GM12872 (cell line): ENCODE results near the gene HK1.

ENCODE experiments used
- TF ChIP-seq, protein P1 (sequence below): IDR thresholded peaks from 3 replicates; pipeline ENCODE4 v1.5.1; 2011; ENCODE audit warnings: low read depth, mild to moderate bottlenecking, low read length, moderate library complexity; ENCODE audit not compliant: insufficient read depth

HK1 gene

DNA sequence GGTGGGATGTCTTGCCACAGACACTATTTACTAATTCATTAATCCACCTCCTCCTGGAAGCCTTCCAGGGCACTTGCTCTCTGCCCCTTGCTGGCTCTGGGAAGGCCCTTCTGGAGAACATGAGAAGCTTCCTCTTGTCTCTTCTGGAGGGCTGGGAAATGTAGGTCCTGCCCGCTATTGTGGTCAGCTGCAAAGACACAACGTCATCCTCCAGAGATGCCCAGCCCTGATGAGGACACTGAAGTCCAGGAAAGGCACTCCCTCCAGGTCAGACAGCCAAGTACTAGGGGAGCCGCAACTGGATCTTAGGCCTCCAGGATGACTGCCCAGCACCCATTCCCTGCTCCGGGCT is 148.1 kb downstream of the HK1 start:
- TF ChIP-seq, protein P1, sequence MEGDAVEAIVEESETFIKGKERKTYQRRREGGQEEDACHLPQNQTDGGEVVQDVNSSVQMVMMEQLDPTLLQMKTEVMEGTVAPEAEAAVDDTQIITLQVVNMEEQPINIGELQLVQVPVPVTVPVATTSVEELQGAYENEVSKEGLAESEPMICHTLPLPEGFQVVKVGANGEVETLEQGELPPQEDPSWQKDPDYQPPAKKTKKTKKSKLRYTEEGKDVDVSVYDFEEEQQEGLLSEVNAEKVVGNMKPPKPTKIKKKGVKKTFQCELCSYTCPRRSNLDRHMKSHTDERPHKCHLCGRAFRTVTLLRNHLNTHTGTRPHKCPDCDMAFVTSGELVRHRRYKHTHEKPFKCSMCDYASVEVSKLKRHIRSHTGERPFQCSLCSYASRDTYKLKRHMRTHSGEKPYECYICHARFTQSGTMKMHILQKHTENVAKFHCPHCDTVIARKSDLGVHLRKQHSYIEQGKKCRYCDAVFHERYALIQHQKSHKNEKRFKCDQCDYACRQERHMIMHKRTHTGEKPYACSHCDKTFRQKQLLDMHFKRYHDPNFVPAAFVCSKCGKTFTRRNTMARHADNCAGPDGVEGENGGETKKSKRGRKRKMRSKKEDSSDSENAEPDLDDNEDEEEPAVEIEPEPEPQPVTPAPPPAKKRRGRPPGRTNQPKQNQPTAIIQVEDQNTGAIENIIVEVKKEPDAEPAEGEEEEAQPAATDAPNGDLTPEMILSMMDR, result no peak

DNA sequence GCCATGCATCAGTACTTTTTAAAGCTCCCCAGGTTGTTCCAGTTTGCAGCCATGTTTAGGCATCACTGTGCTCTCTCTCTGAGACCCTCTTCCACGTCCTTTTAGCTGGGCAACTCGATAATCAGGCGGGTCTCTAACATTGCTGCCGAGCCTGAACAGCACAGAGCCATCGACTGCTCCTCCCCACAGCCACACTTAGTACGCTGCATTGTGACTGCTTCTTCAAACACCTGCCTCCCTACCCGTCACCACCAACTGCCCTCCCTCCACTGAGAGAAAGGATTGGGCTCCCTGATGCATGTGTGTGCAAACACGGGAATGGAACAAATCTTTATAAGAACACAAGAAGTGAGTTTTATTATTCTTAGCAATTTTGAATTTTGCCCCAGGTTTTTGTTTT is 149.9 kb downstream of the HK1 start:
- TF ChIP-seq, protein P1, result no peak

DNA sequence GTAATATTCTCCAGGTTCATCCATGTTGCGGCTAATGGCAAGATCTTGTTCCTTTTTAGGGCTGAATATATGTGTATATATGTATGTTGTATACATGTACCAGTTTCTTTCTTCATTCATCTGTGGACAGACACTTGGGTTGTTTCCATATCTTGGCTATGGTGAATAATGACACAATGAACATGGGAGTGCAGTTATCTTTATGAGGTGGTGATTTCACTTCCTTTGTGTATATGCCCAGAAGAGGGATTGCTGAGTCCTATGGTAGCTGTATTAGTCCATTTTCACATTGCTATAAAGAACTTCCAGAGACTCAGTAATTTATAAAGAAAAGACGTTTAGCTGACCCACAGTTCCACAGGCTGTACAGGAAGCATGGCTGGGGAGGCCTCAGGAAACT is 155.9 kb downstream of the HK1 start:
- TF ChIP-seq, protein P1, result no peak

DNA sequence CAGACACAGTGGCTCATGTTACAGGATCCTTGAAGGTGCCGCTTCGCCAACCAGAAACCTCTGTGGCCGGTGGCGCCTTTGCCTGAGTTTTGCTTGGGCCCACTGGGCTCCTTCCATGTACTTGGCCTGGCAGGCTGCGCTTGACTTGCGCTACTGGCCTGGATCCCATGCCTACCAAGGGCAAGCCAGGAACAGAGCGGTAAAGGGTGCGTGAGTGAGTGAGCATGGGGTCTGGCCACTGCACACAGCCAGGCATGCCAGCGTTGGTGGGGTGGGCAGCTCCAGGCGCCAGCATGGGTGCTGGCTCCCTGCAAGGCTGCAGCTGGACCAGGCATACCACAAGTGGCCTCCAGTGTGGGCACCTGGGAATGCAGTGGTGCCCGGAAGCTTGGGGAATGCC is 156.6 kb downstream of the HK1 start:
- TF ChIP-seq, protein P1, result no peak

DNA sequence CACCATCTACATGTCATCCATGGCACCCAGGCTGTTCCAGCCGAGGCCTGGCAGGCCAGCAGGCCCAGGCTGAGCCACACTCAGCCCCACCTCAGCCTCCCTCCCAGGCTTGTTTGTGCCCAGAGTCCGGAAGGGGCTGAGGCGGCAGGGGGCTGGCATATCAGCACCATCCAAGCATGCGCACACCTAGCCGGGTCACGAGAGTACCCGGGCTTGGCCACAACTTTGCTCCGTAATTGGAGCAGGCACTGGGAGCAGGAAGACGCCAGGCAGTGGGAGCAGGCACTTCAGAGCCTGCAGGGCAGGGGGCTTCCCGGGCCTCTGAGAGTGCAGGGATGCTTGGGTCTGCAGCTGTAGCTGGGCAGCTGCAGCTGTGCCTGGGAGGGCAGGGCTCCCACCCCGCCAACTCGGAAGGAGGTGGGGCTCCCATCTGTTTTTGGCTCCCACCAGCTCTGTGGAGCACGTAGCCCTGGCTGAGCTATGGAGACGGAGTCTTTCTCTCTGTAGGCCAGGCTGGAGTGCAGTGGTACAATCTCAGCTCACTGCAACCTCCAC is 157.7 kb downstream of the HK1 start:
- TF ChIP-seq, protein P1, result no peak

DNA sequence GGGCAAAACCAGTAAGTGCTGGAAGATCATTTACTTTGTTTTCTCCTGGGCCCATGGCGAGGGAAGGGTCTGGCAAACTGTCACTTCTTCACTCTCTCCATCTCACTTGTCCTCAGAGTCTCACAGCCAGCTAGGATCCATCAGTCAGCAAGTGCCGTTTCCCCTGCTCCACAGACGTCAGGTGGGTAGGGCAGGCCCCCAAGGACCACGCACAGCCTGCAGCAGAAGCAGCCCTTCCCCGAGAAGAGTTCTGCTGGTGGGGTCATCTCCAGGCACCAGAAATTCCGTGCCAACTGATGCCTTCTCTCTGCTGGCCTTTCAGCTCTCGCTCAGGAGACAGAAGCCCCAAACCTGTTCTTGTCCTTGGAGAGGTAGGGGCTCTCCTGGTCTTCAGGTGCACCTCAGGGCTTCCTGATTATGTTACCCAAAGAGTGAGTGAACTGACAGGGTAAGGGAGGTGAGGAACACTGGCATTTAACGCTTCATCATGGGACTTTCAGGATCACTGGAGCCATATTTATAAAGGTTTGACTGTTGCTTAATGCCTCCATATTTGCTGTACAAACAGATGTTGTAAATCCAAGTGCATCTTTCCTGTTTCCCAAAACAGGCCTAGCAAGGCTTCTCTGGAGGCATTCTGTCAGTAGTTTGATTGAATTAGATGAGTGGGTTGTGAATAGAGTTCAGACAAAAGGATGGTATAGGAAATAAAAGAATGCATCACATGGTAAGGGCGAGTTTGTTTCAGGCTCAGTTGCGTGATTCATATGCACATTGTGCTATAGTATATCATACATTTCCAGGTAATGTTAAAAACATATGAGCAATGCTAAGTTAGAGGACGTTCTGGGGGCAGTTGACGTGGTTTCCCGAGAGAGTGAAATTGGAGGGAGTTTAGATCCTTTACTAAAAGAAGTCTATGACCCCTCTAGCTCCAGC is 159.3 kb downstream of the HK1 start:
- TF ChIP-seq, protein P1, result no peak

DNA sequence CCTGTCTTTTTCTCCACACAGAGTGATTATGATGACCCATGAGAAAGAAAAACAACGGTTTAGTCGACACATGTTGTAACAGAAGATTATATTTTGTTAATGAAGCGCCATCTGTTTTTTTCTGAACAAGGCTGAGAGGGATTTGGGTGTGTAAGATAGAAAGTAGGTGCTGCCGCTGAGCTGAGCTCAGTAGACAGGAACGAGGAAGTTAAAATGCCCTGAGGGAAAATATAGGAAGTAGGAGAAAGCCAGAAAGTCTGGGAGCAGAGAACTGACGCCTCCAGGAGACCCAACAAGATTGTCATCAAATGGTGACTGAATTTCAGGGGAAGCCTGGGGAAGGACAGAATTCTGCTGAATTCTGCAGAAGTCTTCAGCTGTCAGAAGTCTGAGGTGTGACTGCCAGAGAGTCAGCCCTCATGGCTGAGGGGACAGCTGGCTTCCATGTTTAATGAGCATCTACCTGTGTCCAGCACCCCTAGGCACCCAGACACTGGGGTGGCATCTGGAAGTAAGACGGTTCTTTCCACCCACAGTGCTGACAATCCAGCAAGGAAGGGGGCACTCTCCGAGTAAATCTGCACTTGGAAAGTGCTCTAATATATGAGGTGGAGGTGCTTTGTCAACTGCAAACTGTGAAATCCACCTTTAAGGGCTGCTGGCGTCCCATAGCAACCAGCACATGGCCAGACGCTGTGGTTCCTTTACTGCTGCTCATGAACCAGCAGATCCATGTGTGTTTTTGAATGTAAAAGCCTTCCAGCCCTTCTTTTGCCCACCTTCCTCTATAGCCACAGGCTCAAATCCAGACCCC is 160.4 kb downstream of the HK1 start:
- TF ChIP-seq, protein P1, result no peak
